ENCODE measurements around the gene SETD1A.
"Not testable (repeated sequence)": the region's sequence is repeated elsewhere in the genome, so short reads cannot be mapped to it uniquely, and the experiment has no call there.

Gene SETD1A

GRCh38 chr16:31001507-31002249 is 44.1 kb downstream of the SETD1A start:
- no peak for DNase-seq

- no peak for DNase-seq
Measured at GRCh38 chr16:31002250-31002700, 44.7 kb downstream of the SETD1A start.

- no peak for DNase-seq
Measured at GRCh38 chr16:31002862-31003341, 45.3 kb downstream of the SETD1A start.

- DNase-seq = no peak
Measured at GRCh38 chr16:31003744-31004143, 46.2 kb downstream of the SETD1A start.

GRCh38 chr16:31004658-31005057 is 47.1 kb downstream of the SETD1A start:
- no peak for DNase-seq

- DNase-seq = peak; percentile 43
Measured at GRCh38 chr16:31005350-31006085, 48.0 kb downstream of the SETD1A start.

GRCh38 chr16:31006086-31006385 is 48.5 kb downstream of the SETD1A start:
- no peak for DNase-seq

- no peak for DNase-seq
Measured at GRCh38 chr16:31006589-31006988, 49.0 kb downstream of the SETD1A start.

GRCh38 chr16:31007684-31008083 is 50.1 kb downstream of the SETD1A start:
- no peak for DNase-seq

- peak; percentile 71 for DNase-seq
Measured at GRCh38 chr16:31008149-31008548, 50.6 kb downstream of the SETD1A start.

- DNase-seq = no peak
Measured at GRCh38 chr16:31008551-31008950, 51.0 kb downstream of the SETD1A start.

- no peak for DNase-seq
Measured at GRCh38 chr16:31009120-31009519, 51.6 kb downstream of the SETD1A start.

GRCh38 chr16:31009894-31010584 is 52.5 kb downstream of the SETD1A start:
- no peak for DNase-seq

- no peak for DNase-seq
Measured at GRCh38 chr16:31010585-31011325, 53.2 kb downstream of the SETD1A start, which contains the start of gene STX1B. Gene STX1B (minus strand): TSS chr16:31010638. CDS start chr16:31010396, 242 bp downstream.

GRCh38 chr16:31011815-31012214 is 54.3 kb downstream of the SETD1A start:
- not testable (repeated sequence) for DNase-seq

- DNase-seq = not testable (repeated sequence)
Measured at GRCh38 chr16:31013292-31013691, 55.7 kb downstream of the SETD1A start.

GRCh38 chr16:31016018-31016417 is 58.5 kb downstream of the SETD1A start:
- no peak for DNase-seq

GRCh38 chr16:31017756-31018155 is 60.2 kb downstream of the SETD1A start:
- not testable (repeated sequence) for DNase-seq

- no peak for DNase-seq
Measured at GRCh38 chr16:31020536-31020935, 63.0 kb downstream of the SETD1A start.

GRCh38 chr16:31022544-31023251 is 65.1 kb downstream of the SETD1A start:
- DNase-seq = no peak

GRCh38 chr16:31023252-31023602 is 65.7 kb downstream of the SETD1A start:
- DNase-seq = no peak

- no peak for DNase-seq
Measured at GRCh38 chr16:31023627-31024226, 66.2 kb downstream of the SETD1A start.
